ENCODE data around the gene TRIM46.
"Not testable (repeated sequence)": the region's sequence is repeated elsewhere in the genome, so short reads cannot be mapped to it uniquely, and the experiment has no call there.

Gene TRIM46

GRCh38 chr1:155189926-155190325, 16.3 kb downstream of the TRIM46 start:
- not testable (repeated sequence) for DNase-seq

- no peak for DNase-seq
Observed at GRCh38 chr1:155191904-155192303, 18.3 kb downstream of the TRIM46 start.

GRCh38 chr1:155192346-155193274, 19.0 kb downstream of the TRIM46 start:
- DNase-seq = peak; percentile 48

GRCh38 chr1:155193275-155193990, 19.8 kb downstream of the TRIM46 start:
- DNase-seq = peak; percentile 86

- DNase-seq = not testable (repeated sequence)
Observed at GRCh38 chr1:155193991-155194240, 20.3 kb downstream of the TRIM46 start.

- no peak for DNase-seq
Observed at GRCh38 chr1:155195201-155196102, 21.8 kb downstream of the TRIM46 start.

GRCh38 chr1:155196103-155196892, 22.6 kb downstream of the TRIM46 start:
- no peak for DNase-seq

GRCh38 chr1:155196893-155197638, 23.4 kb downstream of the TRIM46 start:
- no peak for DNase-seq

- DNase-seq = no peak
Observed at GRCh38 chr1:155197901-155198546, 24.4 kb downstream of the TRIM46 start.

GRCh38 chr1:155198547-155198906, 24.9 kb downstream of the TRIM46 start:
- no peak for DNase-seq

GRCh38 chr1:155199792-155200191, 26.1 kb downstream of the TRIM46 start:
- no peak for DNase-seq

- no peak for DNase-seq
Observed at GRCh38 chr1:155200920-155201319, 27.3 kb downstream of the TRIM46 start.

GRCh38 chr1:155202198-155202597, 28.5 kb downstream of the TRIM46 start:
- DNase-seq = no peak

GRCh38 chr1:155202731-155203515, 29.3 kb downstream of the TRIM46 start:
- DNase-seq = no peak

- no peak for DNase-seq
Observed at GRCh38 chr1:155205035-155205434, 31.4 kb downstream of the TRIM46 start.

GRCh38 chr1:155205969-155206593, 32.4 kb downstream of the TRIM46 start:
- DNase-seq = no peak

- peak; percentile 87 for DNase-seq
Observed at GRCh38 chr1:155206891-155207805, 33.5 kb downstream of the TRIM46 start.

GRCh38 chr1:155207806-155208540, 34.3 kb downstream of the TRIM46 start, which contains the start of gene THBS3:
Gene THBS3 (minus strand): TSS chr1:155207897. CDS start chr1:155207876, 21 bp downstream.
- no peak for DNase-seq

Measured in activated CD4-positive, CD25-positive, alpha-beta regulatory T cell treated with anti-CD3 and anti-CD28 coated beads, Interleukin-2, amount 50 U/mL, for 72 hours (primary cell).